HUES6 (cell line): ENCODE results near the gene EHBP1L1.
A peak's percentile ranks its signal among the peaks of the same experiment; 100 is the strongest.

ENCODE experiments used
- H3K27ac ChIP-seq: 2 replicates; pipeline ENCODE4 v1.7.0; 2013; ENCODE audit warnings: low read depth, mild to moderate bottlenecking, low read length, inconsistent platforms
- H3K27me3 ChIP-seq: 2 replicates; pipeline ENCODE4 v1.6.1; 2013; ENCODE audit warnings: low read length; ENCODE audit not compliant: control insufficient read depth, insufficient read depth
- H3K36me3 ChIP-seq: 2 replicates; pipeline ENCODE4 v1.6.1; 2013; ENCODE audit warnings: low read length; ENCODE audit not compliant: control insufficient read depth, insufficient read depth
- H3K4me1 ChIP-seq: 2 replicates; pipeline ENCODE4 v1.6.1; 2013; ENCODE audit warnings: low read length; ENCODE audit not compliant: control insufficient read depth, insufficient read depth
- H3K4me3 ChIP-seq: 2 replicates; pipeline ENCODE4 v1.5.1; 2013; ENCODE audit warnings: low read depth, low read length
- H3K9ac ChIP-seq: one replicate; pipeline ENCODE4 v1.6.1; 2013; ENCODE audit warnings: mild to moderate bottlenecking, low read length
- H3K9me3 ChIP-seq: 2 replicates; pipeline ENCODE4 v1.6.1; 2013; ENCODE audit warnings: low read depth, low read length; ENCODE audit not compliant: control insufficient read depth, insufficient read depth

Gene EHBP1L1

DNA sequence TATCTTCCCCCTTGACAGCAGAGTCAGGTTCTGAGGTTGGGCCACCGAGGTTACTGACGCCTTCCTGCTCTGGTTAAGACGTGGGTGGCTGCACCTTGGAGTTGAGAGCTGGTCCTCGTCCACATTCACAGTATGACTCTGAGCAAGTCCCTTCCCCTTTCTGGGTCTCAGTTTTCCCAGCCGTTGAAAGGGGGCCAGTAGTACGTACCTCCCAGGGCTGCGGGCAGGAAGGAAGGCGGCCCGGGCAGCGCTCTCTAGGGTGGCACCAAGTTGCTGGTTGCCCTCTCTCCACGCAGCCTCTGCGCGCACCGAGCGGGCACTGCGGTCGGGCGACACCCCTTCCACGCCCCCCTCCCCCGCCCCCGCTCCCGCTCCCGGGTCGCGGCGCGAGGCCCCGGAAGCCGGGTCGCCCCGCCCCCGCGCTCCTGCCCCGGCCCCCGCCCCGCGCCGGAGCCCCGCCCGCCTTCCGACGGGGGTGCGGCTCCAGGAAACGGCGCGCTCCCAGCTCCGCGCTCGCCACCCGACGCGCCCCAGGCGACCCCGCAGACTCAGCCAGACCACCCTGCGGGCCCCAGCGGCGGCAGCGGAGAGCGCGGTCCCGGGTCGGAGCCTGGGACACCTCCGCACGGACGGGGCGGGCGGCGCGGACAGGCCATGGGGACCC, at the start of gene EHBP1L1:
EHBP1L1 (plus strand) TSS at position 486 of the 664 bp plus-strand sequence. CDS start 250 bp downstream, outside the sequence.
- no peaks in the 10 kb centered on the region for H3K9me3 ChIP-seq
- H3K27me3 ChIP-seq: peaks cover 43% of the 10 kb centered on the region
- H3K4me3 ChIP-seq: peak within 1 kb of the TSS; percentile 66
- peak within 1 kb of the TSS; percentile 16 for H3K9ac ChIP-seq
- no peak within 1 kb of the TSS for H3K27ac ChIP-seq
- H3K4me1 ChIP-seq: peaks cover 34% of the 10 kb centered on the region
- H3K36me3 ChIP-seq: no peaks in the 10 kb centered on the region

- no peaks in the 10 kb centered on the region for H3K9me3 ChIP-seq
- H3K27me3 ChIP-seq: no peaks in the 10 kb centered on the region
- peaks cover 13% of the 10 kb centered on the region for H3K4me1 ChIP-seq
- H3K36me3 ChIP-seq: peaks cover 45% of the 10 kb centered on the region
- no peak overlapping the region for H3K4me3 ChIP-seq
- H3K27ac ChIP-seq: no peak overlapping the region
- no peak overlapping the region for H3K9ac ChIP-seq
Measured at GRCh38 chr11:65526744-65527143, 49.1 kb upstream of the EHBP1L1 start.

DNA sequence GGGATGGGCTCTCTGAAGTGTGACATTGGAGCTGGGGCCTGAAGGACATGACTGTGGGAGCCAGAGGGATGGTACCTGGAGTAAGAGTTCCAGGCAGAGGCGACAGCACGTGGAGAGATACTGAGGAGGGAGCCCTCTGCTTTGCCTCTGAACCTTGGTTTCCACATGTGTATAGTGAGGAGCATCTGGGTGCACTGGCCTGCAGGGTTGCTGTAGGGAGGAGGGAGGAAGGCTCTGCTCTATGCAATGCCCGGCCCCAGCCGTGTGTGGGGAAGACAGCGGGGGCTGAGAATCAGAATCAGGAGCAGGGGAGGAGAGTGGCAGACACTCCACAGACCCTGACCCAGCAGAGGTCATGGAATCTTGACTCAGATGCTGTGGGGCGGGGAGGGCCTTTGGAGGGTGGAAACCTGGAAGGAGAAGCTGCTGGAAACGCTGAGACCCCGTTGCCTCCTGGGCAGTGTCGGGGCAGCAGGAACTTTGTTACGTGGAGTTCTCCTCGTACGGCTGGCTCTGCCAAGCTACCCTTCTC, 47.0 kb upstream of the EHBP1L1 start:
- H3K27me3 ChIP-seq: no peaks in the 10 kb centered on the region
- no peaks in the 10 kb centered on the region for H3K9me3 ChIP-seq
- H3K36me3 ChIP-seq: peaks cover 61% of the 10 kb centered on the region
- no peak overlapping the region for H3K27ac ChIP-seq
- H3K4me3 ChIP-seq: no peak overlapping the region
- peaks cover 13% of the 10 kb centered on the region for H3K4me1 ChIP-seq
- no peak overlapping the region for H3K9ac ChIP-seq

GRCh38 chr11:65529475-65530156, 46.2 kb upstream of the EHBP1L1 start:
- Histone ChIP-seq H3K4me3 (no peak overlapping the region), H3K36me3 (peaks cover 61% of the 10 kb centered on the region), H3K9me3 (no peaks in the 10 kb centered on the region), H3K27me3 (no peaks in the 10 kb centered on the region), H3K27ac (no peak overlapping the region), H3K9ac (no peak overlapping the region), H3K4me1 (peaks cover 6% of the 10 kb centered on the region)

GRCh38 chr11:65530157-65530496, 45.7 kb upstream of the EHBP1L1 start:
- no peaks in the 10 kb centered on the region for H3K27me3 ChIP-seq
- H3K36me3 ChIP-seq: peaks cover 66% of the 10 kb centered on the region

GRCh38 chr11:65532388-65533064, 43.3 kb upstream of the EHBP1L1 start:
- Histone ChIP-seq H3K4me3 (no peak overlapping the region), H3K27ac (no peak overlapping the region), H3K27me3 (no peaks in the 10 kb centered on the region), H3K4me1 (no peaks in the 10 kb centered on the region), H3K9me3 (no peaks in the 10 kb centered on the region), H3K9ac (no peak overlapping the region), H3K36me3 (peaks cover 74% of the 10 kb centered on the region)

More at GRCh38 chr11:65530157-65530496, 45.7 kb upstream of the EHBP1L1 start:
- Histone ChIP-seq H3K4me3 (no peak overlapping the region), H3K27ac (no peak overlapping the region), H3K9me3 (no peaks in the 10 kb centered on the region), H3K9ac (no peak overlapping the region), H3K4me1 (peaks cover 6% of the 10 kb centered on the region)

DNA sequence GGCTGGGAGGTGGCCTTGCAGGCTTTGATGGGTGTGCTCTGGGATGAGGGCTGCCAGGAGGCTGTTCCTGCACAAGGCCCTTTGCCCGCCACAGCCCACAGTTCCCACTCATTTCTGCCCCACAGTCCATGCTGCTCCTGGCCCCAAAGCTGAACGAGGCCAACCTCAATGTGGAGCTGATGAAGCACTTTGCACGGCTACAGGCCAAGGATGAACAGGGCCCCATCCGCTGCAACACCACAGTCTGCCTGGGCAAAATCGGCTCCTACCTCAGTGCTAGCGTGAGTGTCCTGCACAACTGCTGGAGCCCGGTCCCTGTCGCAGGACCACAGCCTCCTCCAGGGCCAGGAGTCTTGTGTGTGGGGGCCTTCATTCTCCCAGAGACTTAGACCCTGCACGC, 40.8 kb upstream of the EHBP1L1 start:
- Histone ChIP-seq H3K36me3 (peaks cover 61% of the 10 kb centered on the region), H3K4me1 (no peaks in the 10 kb centered on the region; the same call in 1 of the 2 replicates), H3K27ac (no peak overlapping the region), H3K27me3 (peaks cover 26% of the 10 kb centered on the region), H3K9ac (no peak overlapping the region), H3K9me3 (no peaks in the 10 kb centered on the region), H3K4me3 (no peak overlapping the region)

- H3K4me1 ChIP-seq: peaks cover 3% of the 10 kb centered on the region; the same call in 1 of the 2 replicates
- no peaks in the 10 kb centered on the region for H3K9me3 ChIP-seq
- H3K9ac ChIP-seq: no peak overlapping the region
- peaks cover 46% of the 10 kb centered on the region for H3K36me3 ChIP-seq
- no peak overlapping the region for H3K4me3 ChIP-seq
- no peak overlapping the region for H3K27ac ChIP-seq
- H3K27me3 ChIP-seq: peaks cover 32% of the 10 kb centered on the region
Measured at GRCh38 chr11:65536412-65537295, 39.2 kb upstream of the EHBP1L1 start.

DNA sequence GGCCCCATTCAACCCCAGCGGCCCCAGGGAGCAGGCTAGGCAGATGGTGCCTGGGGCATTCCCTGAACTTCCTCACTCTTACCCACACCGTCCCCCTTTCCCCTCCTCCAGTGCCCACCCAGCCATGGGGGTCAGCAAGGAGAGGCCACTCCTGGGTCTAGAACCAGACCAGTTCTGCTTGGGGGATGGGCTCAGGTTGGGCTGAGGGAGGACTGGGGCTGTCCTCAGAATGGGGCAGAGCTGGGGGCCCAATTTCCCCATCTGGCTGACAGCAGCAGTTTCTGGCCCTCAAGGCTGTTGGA, 38.6 kb upstream of the EHBP1L1 start:
- Histone ChIP-seq H3K9me3 (no peaks in the 10 kb centered on the region), H3K4me3 (no peak overlapping the region), H3K9ac (no peak overlapping the region), H3K4me1 (peaks cover 3% of the 10 kb centered on the region; the same call in 1 of the 2 replicates), H3K27me3 (peaks cover 35% of the 10 kb centered on the region), H3K27ac (no peak overlapping the region), H3K36me3 (peaks cover 42% of the 10 kb centered on the region)

DNA sequence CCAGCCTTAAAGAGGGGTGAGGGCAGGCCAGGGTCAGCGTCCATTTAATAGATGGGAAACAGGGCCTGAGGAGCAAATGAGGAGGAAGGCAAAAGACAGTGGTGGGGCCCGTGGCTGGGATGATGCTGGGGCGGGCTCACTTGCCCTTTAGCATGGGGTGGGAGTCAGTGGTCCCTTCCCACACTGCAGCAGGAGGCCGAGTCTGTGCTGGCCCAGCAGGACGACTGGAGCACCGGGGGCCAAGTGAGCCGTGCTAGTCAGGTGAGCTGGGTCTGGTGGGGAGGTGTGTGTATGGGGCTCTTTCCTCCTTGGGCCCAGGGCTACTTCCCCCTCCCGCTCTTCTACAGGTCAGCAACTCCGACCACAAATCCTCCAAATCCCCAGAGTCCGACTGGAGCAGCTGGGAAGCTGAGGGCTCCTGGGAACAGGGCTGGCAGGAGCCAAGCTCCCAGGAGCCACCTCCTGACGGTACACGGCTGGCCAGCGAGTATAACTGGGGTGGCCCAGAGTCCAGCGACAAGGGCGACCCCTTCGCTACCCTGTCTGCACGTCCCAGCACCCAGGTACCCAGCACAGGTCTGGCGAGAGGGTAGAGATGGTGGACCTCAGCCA, 38.1 kb upstream of the EHBP1L1 start:
- no peak overlapping the region for H3K9ac ChIP-seq
- H3K4me1 ChIP-seq: peaks cover 3% of the 10 kb centered on the region; the same call in 1 of the 2 replicates
- peaks cover 35% of the 10 kb centered on the region for H3K27me3 ChIP-seq
- peaks cover 37% of the 10 kb centered on the region for H3K36me3 ChIP-seq
- H3K4me3 ChIP-seq: no peak overlapping the region
- H3K27ac ChIP-seq: no peak overlapping the region
- H3K9me3 ChIP-seq: no peaks in the 10 kb centered on the region
